Heart right ventricle (tissue), 16 donors: Measurements from ENCODE around the gene HSDL2. TPM values are rescaled to one million over a fixed set of nuclear protein-coding genes. Genes with fewer than 3 reads are reported as not detected.
"Not testable (repeated sequence)": the region's sequence is repeated elsewhere in the genome, so short reads cannot be mapped to it uniquely, and the experiment has no call there.

ENCODE experiments used
- ATAC-seq, 8 donors: fragments of 200-7000 bp; cut with Tn5 transposase; one replicate each; pipeline ENCODE4 v1.9.1; 2020; ENCODE audit warnings: mild to moderate bottlenecking in 8 of 8, moderate library complexity in 8 of 8, moderate number of reproducible peaks in 1 of 8
- DNase-seq, 2 donors: peaks; one replicate each; pipeline ENCODE4 v3.0.0-alpha.2; 2020
- H3K27ac ChIP-seq, 10 donors: fragments of 200-600 bp; sonication (generic) in 2 of 10; one replicate each; pipeline versions ENCODE4 v1.5.0 to v1.8.0; 2020 to 2022; ENCODE audit warnings: mild to moderate bottlenecking in 3 of 10
- H3K27me3 ChIP-seq, 7 donors: fragments of 200-600 bp; one replicate each; pipeline ENCODE4 v1.8.0; 2021 to 2022; ENCODE audit warnings: mild to moderate bottlenecking in 2 of 7
- H3K36me3 ChIP-seq, 9 donors: fragments of 200-600 bp; sonication (generic) in 1 of 9; one replicate each; pipeline versions ENCODE4 v1.5.0 to v1.8.0; 2020 to 2022; ENCODE audit warnings: mild to moderate bottlenecking in 2 of 9
- H3K4me1 ChIP-seq, 9 donors: fragments of 200-600 bp; sonication (generic) in 1 of 9; one replicate each; pipeline versions ENCODE4 v1.5.0 to v1.8.0; 2020 to 2022; ENCODE audit warnings: mild to moderate bottlenecking in 4 of 9
- H3K4me3 ChIP-seq, 10 donors: fragments of 200-600 bp; sonication (generic) in 2 of 10; one replicate each; pipeline versions ENCODE4 v1.5.0 to v1.8.0; 2020 to 2022; ENCODE audit warnings: mild to moderate bottlenecking in 7 of 10, moderate library complexity in 2 of 10
- H3K9me3 ChIP-seq, 11 donors: fragments of 200-600 bp in 10 of 11; sonication (generic) in 2 of 11; one replicate each; pipeline versions ENCODE4 v1.5.0 to v1.8.0; 2013 to 2022; ENCODE audit warnings: mild to moderate bottlenecking in 2 of 11, control low read depth in 1 of 11, moderate library complexity in 1 of 11
- CTCF ChIP-seq, 9 donors: fragments of 200-600 bp; sonication (generic) in 2 of 9; IDR thresholded peaks; one replicate each; pipeline versions ENCODE4 v1.5.0 to v1.8.0; 2021 to 2022; ENCODE audit warnings: antibody characterized with exemption in 9 of 9, mild to moderate bottlenecking in 5 of 9, moderate library complexity in 1 of 9
- WGBS, 2 donors: extraction: QIAGEN DNeasy Blood & Tissue Kit; methylation state at CpG; one replicate each; pipeline ENCODE4 v1.1.7; 2013; ENCODE audit warnings: inconsistent platforms in 1 of 2; 5-methylcytosine and 5-hydroxymethylcytosine counted together
- intact Hi-C, 10 donors: fragments of 100-400 bp; cut with DNase I; formaldehyde crosslinking; loops; one replicate each; pipeline versions ENCODE4 v1.11.1 to v1.14.2; 2022
- polyA plus RNA-seq, 2 donors: library from polyadenylated mRNA; stranded (reverse); fragments of 200-250 nt; gene quantifications; one replicate each; pipeline ENCODE4 v1.2.3, GENCODE V29; 2013
- total RNA-seq, 10 donors: library from RNA; stranded (reverse); fragmentation: NEBNext Ultra II Directional in 3 of 10; extraction: Animal tissue kit (Norgen Biotek cat#: 25700) in 3 of 10; gene quantifications; one replicate each; pipeline versions ENCODE4 v1.2.1 to v1.2.4, GENCODE V29; 2021 to 2023
- donor health status: Arrhythmogenic right ventricular cardiomyopathy.
- donor health status: ischemic (EF 13 %, LVEDD 7.1; RV severe dilation, severe dysfunction).
- donor health status: healthy with polysubstance abuse.
- donor health status: DM: no; HTN: yes; CAD: no.
- donor health status: DM: no; HTN: no; CAD: no.
- donor health status: ischemic (EF 25% LVEDD 6.9; RV normal size, moderate dysfunction).
- donor health status: ischemic (EF 25% LVEDD 5.7; RV mildly dilated, moderate dysfunction).
- donor health status: healthy.
- donor health status: DM: yes; HTN: yes; CAD: no.
- donor health status: Ischemic cardiomyopathy.
- donor health status: ischemic (EF 35%, LVEDD 5.7; RV mildly dilated, moderate dysfunction).
- donor health status: nonischemic (EF 11% LVEDD 7.7; RV severe dilation, severe dysfunction).
- donor health status: DM: yes; HTN: yes; CAD: no.
- donor health status: PGD.
- donor health status: ischemic (EF 29% LVEDD 5.4; RV normal size, mild dysfunction).
- donor health status: nonischemic (EF 23%, LVEDD 6.1; RV moderate dilation, normal function).

The HSDL2 gene
- total and polyA plus RNA-seq, 12 donors = 36.6 to 238 (median 190) TPM

- intact Hi-C loops = no loop called here
- H3K27ac ChIP-seq = peak overlapping the region in 2 of 10 donors; percentile 19 to 37
- WGBS, 2 donors = 66 to 76% methylated on average over 11 of the region's 11 CpGs
- no peak for ATAC-seq
- peaks cover 0 to 56% (median 48%) of the 10 kb centered on the region in 9 donors for H3K4me1 ChIP-seq
- H3K4me3 ChIP-seq = no peak overlapping the region
- H3K9me3 ChIP-seq = no peaks in the 10 kb centered on the region
- peaks cover 0 to 10% (median 0%) of the 10 kb centered on the region in 9 donors for H3K36me3 ChIP-seq
- TF ChIP-seq CTCF (IDR thresholded peaks at IDR 0.05) = no peak
- DNase-seq = no peak
- no peaks in the 10 kb centered on the region for H3K27me3 ChIP-seq
Observed at GRCh38 chr9:112382501-112383364, 2.8 kb downstream of the HSDL2 start.

DNA sequence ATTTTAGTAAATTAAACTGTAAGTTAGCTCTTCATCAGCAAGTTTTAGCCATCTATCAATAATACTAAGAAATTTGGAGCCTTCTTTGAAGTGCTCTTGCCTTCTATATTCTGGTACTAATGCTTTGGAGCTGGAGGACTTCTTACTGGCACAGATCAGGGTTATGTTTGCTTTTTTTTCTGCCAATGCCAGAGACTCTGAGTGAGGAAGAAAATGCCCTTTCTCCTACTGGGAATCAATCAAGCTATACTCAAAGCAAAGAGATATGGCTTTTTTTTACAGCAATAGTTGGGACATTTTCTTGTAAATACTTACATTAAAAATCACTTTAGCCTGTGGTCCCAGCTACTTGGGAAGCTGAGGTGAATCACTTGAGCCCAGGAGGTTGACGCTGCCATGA lies 4.3 kb downstream of the HSDL2 start:
- H3K27ac ChIP-seq = peak overlapping the region in 5 of 10 donors; percentile 4 to 57 (median 37)
- no peaks in the 10 kb centered on the region for H3K27me3 ChIP-seq
- ATAC-seq = no peak
- peaks cover 0 to 13% (median 0%) of the 10 kb centered on the region in 9 donors for H3K36me3 ChIP-seq
- H3K9me3 ChIP-seq = no peaks in the 10 kb centered on the region
- intact Hi-C loops = no loop called here
- no peak for DNase-seq
- no peak overlapping the region for H3K4me3 ChIP-seq
- H3K4me1 ChIP-seq = peaks cover 0 to 45% (median 36%) of the 10 kb centered on the region in 9 donors
- no peak for TF ChIP-seq CTCF (IDR thresholded peaks at IDR 0.05)
- 87 to 89% methylated on average over 1 of the region's 1 CpG for WGBS, 2 donors

DNA sequence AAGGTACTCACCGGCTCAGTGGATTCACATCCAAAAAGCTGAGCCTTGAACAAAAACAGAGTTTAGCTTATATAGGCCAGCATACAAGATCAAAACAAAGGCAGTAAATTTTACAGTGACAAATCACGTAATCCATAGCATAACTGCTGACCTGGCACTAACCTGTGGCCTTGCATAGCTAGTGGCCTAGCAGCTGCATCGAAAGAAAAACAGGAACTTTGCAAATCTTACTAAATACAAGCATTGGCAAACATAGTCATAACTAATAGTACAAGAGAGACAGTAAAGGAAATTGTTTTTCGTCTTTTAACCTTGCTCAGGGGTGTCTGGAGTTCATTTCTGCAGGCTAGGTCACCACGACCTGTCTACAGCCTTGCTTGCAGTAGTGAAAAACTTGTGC lies 4.8 kb downstream of the HSDL2 start:
- Histone ChIP-seq H3K27me3 (no peaks in the 10 kb centered on the region), H3K9me3 (no peaks in the 10 kb centered on the region), H3K4me3 (no peak overlapping the region), H3K36me3 (peaks cover 0 to 13% (median 0%) of the 10 kb centered on the region in 9 donors), H3K27ac (peak overlapping the region in 4 of 10 donors; percentile 11 to 57 (median 39)), H3K4me1 (peaks cover 0 to 45% (median 36%) of the 10 kb centered on the region in 9 donors)
- ATAC-seq (no peak), DNase-seq (no peak)
- WGBS, 2 donors = 59 to 67% methylated on average over 5 of the region's 5 CpGs
- no peak for TF ChIP-seq CTCF (IDR thresholded peaks at IDR 0.05)
- intact Hi-C loops = no loop called here

- Histone ChIP-seq H3K27ac (no peak overlapping the region), H3K4me3 (no peak overlapping the region), H3K27me3 (no peaks in the 10 kb centered on the region), H3K36me3 (peaks cover 0 to 13% (median 0%) of the 10 kb centered on the region in 9 donors), H3K9me3 (no peaks in the 10 kb centered on the region), H3K4me1 (peaks cover 0 to 37% (median 27%) of the 10 kb centered on the region in 9 donors)
- intact Hi-C loops = no loop called here
- whole genome bisulfite sequencing, 2 donors = 87 to 92% methylated on average over 3 of the region's 3 CpGs
- no peak for TF ChIP-seq CTCF (IDR thresholded peaks at IDR 0.05)
- DNase-seq (no peak), ATAC-seq (no peak)
Observed at GRCh38 chr9:112387115-112387514, 7.2 kb downstream of the HSDL2 start.

- ATAC-seq, H3K9me3 ChIP-seq, H3K27ac ChIP-seq, DNase-seq, H3K27me3 ChIP-seq, intact Hi-C loops, H3K4me3 ChIP-seq: not testable (repeated sequence)
- Histone ChIP-seq H3K36me3 (peaks cover 0 to 16% (median 3%) of the 10 kb centered on the region in 9 donors), H3K4me1 (peaks cover 0 to 14% (median 0%) of the 10 kb centered on the region in 9 donors)
- 99 to 100% methylated on average over 3 of the region's 3 CpGs for WGBS, 2 donors
Observed at GRCh38 chr9:112389897-112390296, 10.0 kb downstream of the HSDL2 start.

DNA sequence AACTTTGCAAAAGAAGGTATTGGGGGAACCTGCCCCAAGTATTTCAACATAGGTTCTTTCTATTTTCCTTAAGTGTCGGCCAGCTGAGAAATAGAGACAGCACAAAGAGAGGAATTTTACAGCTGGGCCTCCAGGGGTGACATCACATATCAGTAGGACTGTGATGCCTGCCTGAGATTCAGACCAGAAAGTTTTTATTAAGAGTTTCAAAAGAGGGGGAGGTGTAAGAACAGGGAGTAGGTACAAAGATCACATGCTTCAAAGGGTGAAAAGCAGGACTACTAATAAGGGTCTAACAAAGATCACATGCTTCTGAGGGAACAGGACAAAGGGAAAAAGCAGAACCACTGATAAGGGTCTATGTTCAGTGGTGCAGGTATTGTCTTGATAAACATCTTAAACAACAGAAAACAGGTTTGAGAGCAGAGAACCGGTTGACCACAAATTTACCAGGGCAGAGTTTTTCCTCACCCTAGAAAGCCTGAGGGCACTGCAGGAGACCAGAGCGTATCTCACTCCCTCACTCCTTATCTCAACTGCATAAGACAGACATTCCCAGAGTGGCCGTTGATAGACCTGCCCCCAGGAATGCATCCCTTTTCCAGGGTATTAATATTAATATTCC lies 12.1 kb downstream of the HSDL2 start:
- not testable (repeated sequence) for DNase-seq

GRCh38 chr9:112393146-112393545 lies 13.2 kb downstream of the HSDL2 start:
- H3K4me3 ChIP-seq, intact Hi-C loops, H3K27me3 ChIP-seq, H3K9me3 ChIP-seq, H3K27ac ChIP-seq, DNase-seq, ATAC-seq: not testable (repeated sequence)
- peaks cover 0 to 16% (median 0%) of the 10 kb centered on the region in 9 donors for H3K4me1 ChIP-seq
- peaks cover 0 to 14% (median 0%) of the 10 kb centered on the region in 9 donors for H3K36me3 ChIP-seq
- 91 to 96% methylated on average over 5 of the region's 5 CpGs for WGBS, 2 donors

More for the DNA sequence above, 12.1 kb downstream of the HSDL2 start:
- H3K4me3 ChIP-seq, intact Hi-C loops, H3K9me3 ChIP-seq, H3K27me3 ChIP-seq, ATAC-seq, H3K27ac ChIP-seq: not testable (repeated sequence)
- peaks cover 0 to 16% (median 0%) of the 10 kb centered on the region in 9 donors for H3K4me1 ChIP-seq
- H3K36me3 ChIP-seq = peaks cover 0 to 17% (median 6%) of the 10 kb centered on the region in 9 donors
- 69 to 77% methylated on average over 4 of the region's 4 CpGs for WGBS, 2 donors
